BLaER1 treated with 17β-estradiol and CSF1 and Interleukin-3, amounts not matched to agents 10 nM and 100 nM (cell line): ENCODE data around the gene CMTM4.

Experiments
- H3K27ac ChIP-seq, 11 experiments: shearing (Covaris generic); formaldehyde crosslinking; 2 replicates each; pipeline ENCODE4 v1.8.1; 2022
- H3K27me3 ChIP-seq, 11 experiments: shearing (Covaris generic); formaldehyde crosslinking; 2 replicates each; pipeline ENCODE4 v1.8.1; 2022
- H3K36me3 ChIP-seq, 11 experiments: shearing (Covaris generic); formaldehyde crosslinking; 2 replicates each; pipeline ENCODE4 v1.8.1; 2022
- H3K4me1 ChIP-seq, 10 experiments: shearing (Covaris generic); formaldehyde crosslinking; 2 replicates each; pipeline ENCODE4 v1.8.1; 2022
- H3K4me2 ChIP-seq, 11 experiments: shearing (Covaris generic); formaldehyde crosslinking; 2 replicates each; pipeline ENCODE4 v1.8.1; 2022
- H3K4me3 ChIP-seq, 10 experiments: shearing (Covaris generic); formaldehyde crosslinking; 2 replicates each; pipeline ENCODE4 v1.8.1; 2022
- H3K9ac ChIP-seq, 11 experiments: shearing (Covaris generic); formaldehyde crosslinking; 2 replicates each; pipeline ENCODE4 v1.8.1; 2022
- H3K9me3 ChIP-seq, 11 experiments: shearing (Covaris generic); formaldehyde crosslinking; replicated peaks in 1 of 11; 2 replicates each; pipeline ENCODE4 v1.8.1; 2022
- H4K20me1 ChIP-seq, 11 experiments: shearing (Covaris generic); formaldehyde crosslinking; 2 replicates each; pipeline ENCODE4 v1.8.1; 2022
- Cebpa-rat ChIP-seq, 11 experiments: shearing (Covaris generic); IDR thresholded peaks; 2 replicates each; pipeline ENCODE4 v1.8.1; 2022

The CMTM4 gene

DNA sequence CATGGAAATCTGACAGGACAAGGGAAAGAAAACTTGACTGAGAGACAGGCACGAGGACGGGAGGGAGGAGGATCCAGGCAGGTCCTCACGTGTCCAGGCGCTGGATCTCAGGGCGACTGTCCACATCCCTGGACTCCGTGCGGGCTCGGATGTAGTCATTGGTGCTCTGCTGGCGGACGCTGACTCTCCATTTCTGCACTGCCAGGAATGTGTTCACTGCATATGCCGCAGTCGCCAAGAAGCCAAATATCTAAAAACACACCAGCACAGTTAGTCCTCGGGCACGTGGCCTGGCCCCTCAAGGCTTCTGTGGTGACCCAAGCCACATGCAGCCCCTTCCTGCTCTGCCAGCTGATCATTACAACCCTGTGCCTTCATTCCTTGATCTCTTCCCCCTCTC is 74.6 kb downstream of the CMTM4 start:
- no peaks in the 10 kb centered on the region for H3K27me3 ChIP-seq
- H3K9ac ChIP-seq = no peak overlapping the region
- no peaks in the 10 kb centered on the region for H3K9me3 ChIP-seq
- peaks cover 0 to 33% (median 4%) of the 10 kb centered on the region in 11 experiments; a peak in 9 of 22 replicates for H3K36me3 ChIP-seq
- no peaks in the 10 kb centered on the region for H4K20me1 ChIP-seq
- no peak overlapping the region; a peak in 1 of 22 replicates for H3K27ac ChIP-seq
- H3K4me1 ChIP-seq = peaks cover 11 to 33% (median 20%) of the 10 kb centered on the region in 10 experiments
- no peak for TF ChIP-seq Cebpa-rat (IDR thresholded peaks at IDR 0.05)
- H3K4me2 ChIP-seq = peak overlapping the region in 5 of 11 experiments; percentile 1 to 30 (median 14); a peak in 4 of 22 replicates
- no peak overlapping the region for H3K4me3 ChIP-seq

GRCh38 chr16:66620429-66620795 is 76.1 kb downstream of the CMTM4 start:
- Histone ChIP-seq H3K4me2 (peak overlapping the region in 7 of 11 experiments; percentile 16 to 62 (median 34); a peak in 9 of 22 replicates), H3K27me3 (no peaks in the 10 kb centered on the region), H3K9me3 (no peaks in the 10 kb centered on the region), H4K20me1 (peaks cover 0 to 11% (median 4%) of the 10 kb centered on the region in 11 experiments; a peak in 10 of 22 replicates), H3K27ac (peak overlapping the region in 4 of 11 experiments; percentile 13 to 57 (median 46); a peak in 7 of 22 replicates), H3K36me3 (peaks cover 0 to 36% (median 6%) of the 10 kb centered on the region in 11 experiments; a peak in 12 of 22 replicates), H3K4me3 (no peak overlapping the region), H3K4me1 (peaks cover 16 to 33% (median 29%) of the 10 kb centered on the region in 10 experiments), H3K9ac (no peak overlapping the region)
- no peak for TF ChIP-seq Cebpa-rat (IDR thresholded peaks at IDR 0.05)

DNA sequence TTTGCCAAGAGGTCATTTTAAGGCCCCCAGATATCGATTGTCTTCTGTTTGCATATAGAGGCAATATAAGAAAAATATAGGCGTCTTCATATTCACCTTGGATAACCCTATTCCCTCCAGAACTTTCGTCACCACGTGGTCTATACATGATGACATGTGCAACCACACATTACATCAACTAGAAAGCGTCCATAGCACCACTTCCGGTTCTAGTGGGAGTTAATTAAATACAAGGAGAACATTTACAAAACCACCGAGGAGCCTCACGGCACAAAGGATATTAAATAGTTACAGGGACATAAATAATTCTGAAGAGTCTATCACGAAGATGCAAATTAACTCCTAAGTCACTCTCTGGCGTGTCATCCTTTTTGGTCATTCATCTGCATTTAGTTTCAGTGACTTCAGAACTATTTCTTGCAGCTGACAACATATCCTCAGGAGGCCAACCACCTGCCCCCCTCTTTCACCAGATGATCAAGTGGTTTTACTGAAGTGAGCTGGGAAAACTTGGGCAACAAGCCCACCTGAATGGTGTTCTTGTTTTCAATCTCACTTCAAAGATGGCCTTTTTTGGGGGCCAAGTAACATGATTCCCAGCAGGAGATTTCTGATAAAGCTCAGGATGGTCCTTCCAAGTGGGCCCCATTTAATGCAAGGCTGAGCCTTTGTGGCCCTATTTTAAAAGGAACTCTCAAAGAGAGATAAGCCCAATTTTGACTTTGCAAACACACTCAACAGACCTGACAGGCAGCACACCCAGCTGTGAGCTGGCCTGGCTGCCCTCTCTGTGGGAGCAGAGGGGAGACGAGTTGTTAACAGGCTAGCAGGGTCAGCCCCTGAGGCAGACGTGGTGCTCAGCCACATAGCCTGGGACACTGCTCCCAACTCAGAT is 76.8 kb downstream of the CMTM4 start:
- Histone ChIP-seq H3K4me1 (peaks cover 16 to 36% (median 32%) of the 10 kb centered on the region in 10 experiments), H3K9me3 (no peaks in the 10 kb centered on the region), H3K4me3 (no peak overlapping the region), H4K20me1 (peaks cover 0 to 18% (median 9%) of the 10 kb centered on the region in 11 experiments; a peak in 12 of 22 replicates), H3K9ac (no peak overlapping the region), H3K27me3 (no peaks in the 10 kb centered on the region), H3K27ac (peak overlapping the region in 6 of 11 experiments; percentile 2 to 57 (median 30); a peak in 8 of 22 replicates), H3K4me2 (peak overlapping the region; percentile 2 to 62 (median 32); a peak in 19 of 22 replicates), H3K36me3 (peaks cover 2 to 43% (median 12%) of the 10 kb centered on the region in 11 experiments; a peak in 17 of 22 replicates)
- TF ChIP-seq Cebpa-rat (IDR thresholded peaks at IDR 0.05) = no peak

DNA sequence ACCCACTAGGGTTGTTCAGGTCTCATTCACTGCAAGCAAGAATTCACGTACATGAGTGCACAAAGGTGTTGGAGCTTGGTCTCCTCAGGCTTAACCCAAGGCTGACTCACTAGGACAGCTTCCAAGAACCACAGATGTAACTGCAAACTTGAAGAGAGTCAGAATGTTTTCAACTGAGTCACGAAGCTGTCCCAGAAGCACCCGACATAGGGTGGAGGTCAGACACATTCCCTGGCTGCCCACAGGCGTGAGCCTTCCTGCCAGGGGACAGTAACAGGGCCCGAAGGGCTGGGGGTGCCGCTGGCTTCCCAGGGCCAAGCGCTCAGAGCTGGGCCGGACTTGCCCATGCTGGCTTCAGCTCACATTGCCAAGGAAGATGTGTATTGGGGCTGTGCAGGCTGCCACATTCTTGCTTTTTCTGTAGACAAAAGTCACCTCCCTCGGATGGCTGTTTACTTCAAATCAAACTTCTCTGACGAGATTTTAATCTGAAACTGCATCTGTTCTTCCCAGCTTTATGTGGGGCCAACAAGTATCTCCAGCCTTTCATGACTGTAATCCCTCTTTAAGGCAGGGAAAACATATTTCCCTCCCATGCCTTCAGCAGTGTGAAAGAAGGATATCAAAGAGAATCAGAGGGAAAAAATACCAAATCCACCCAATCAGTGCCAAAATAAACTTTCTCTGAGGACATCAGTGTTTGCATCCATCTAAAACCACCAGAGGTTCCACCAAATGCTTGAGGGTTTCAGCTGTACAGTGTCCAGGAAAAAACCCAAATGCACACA is 77.8 kb downstream of the CMTM4 start:
- Histone ChIP-seq H3K9ac (no peak overlapping the region), H3K4me3 (no peak overlapping the region), H3K4me1 (peaks cover 16 to 39% (median 32%) of the 10 kb centered on the region in 10 experiments), H3K27me3 (no peaks in the 10 kb centered on the region), H3K36me3 (peaks cover 11 to 53% (median 22%) of the 10 kb centered on the region in 11 experiments; a peak in 21 of 22 replicates), H3K4me2 (peak overlapping the region in 10 of 11 experiments; percentile 2 to 62 (median 33); a peak in 17 of 22 replicates), H3K27ac (peak overlapping the region in 5 of 11 experiments; percentile 8 to 57 (median 37); a peak in 8 of 22 replicates), H4K20me1 (peaks cover 0 to 27% (median 17%) of the 10 kb centered on the region in 11 experiments; a peak in 16 of 22 replicates), H3K9me3 (no peaks in the 10 kb centered on the region)
- TF ChIP-seq Cebpa-rat (IDR thresholded peaks at IDR 0.05) = no peak

DNA sequence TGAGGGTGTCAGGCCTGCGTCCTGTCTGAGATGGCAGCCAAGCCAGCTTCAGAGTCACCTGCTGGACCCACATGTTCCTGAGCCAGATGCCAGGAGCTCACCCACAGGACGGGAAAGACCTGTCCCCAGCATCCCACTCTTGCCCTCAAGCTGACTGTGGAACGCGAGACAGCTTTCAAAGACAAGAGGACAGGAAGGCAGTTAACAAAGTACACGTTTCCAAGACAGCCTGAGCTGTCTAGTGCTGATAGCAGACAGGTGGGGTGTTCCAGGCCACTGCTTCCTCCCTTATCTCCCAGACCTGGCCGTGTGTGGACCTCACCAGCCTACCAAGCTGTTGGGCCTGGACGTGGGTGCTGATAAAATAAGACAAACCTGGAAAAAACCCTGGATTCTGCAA is 78.8 kb downstream of the CMTM4 start:
- TF ChIP-seq Cebpa-rat (IDR thresholded peaks at IDR 0.05) = no peak
- Histone ChIP-seq H3K27me3 (no peaks in the 10 kb centered on the region), H3K4me1 (peaks cover 16 to 39% (median 29%) of the 10 kb centered on the region in 10 experiments), H3K9me3 (no peaks in the 10 kb centered on the region), H3K27ac (peak overlapping the region in 1 of 11 experiments; percentile 36; a peak in 2 of 22 replicates), H4K20me1 (peaks cover under 1 to 36% (median 26%) of the 10 kb centered on the region in 11 experiments; a peak in 20 of 22 replicates), H3K4me3 (no peak overlapping the region), H3K36me3 (peaks cover 20 to 57% (median 31%) of the 10 kb centered on the region in 11 experiments), H3K9ac (no peak overlapping the region), H3K4me2 (no peak overlapping the region)

GRCh38 chr16:66617010-66617434 is 79.5 kb downstream of the CMTM4 start:
- H3K27ac ChIP-seq = no peak overlapping the region
- H3K4me1 ChIP-seq = peaks cover 16 to 39% (median 22%) of the 10 kb centered on the region in 10 experiments
- peaks cover 27 to 60% (median 38%) of the 10 kb centered on the region in 11 experiments for H3K36me3 ChIP-seq
- peak overlapping the region in 1 of 11 experiments; percentile 46; a peak in 1 of 22 replicates for H3K4me2 ChIP-seq
- no peak for TF ChIP-seq Cebpa-rat (IDR thresholded peaks at IDR 0.05)
- no peak overlapping the region for H3K4me3 ChIP-seq
- no peak overlapping the region; a peak in 3 of 22 replicates for H3K9ac ChIP-seq
- H3K27me3 ChIP-seq = no peaks in the 10 kb centered on the region
- no peaks in the 10 kb centered on the region for H3K9me3 ChIP-seq
- peaks cover 7 to 43% (median 33%) of the 10 kb centered on the region in 11 experiments; a peak in 21 of 22 replicates for H4K20me1 ChIP-seq

GRCh38 chr16:66616592-66616991 is 80.0 kb downstream of the CMTM4 start:
- Histone ChIP-seq H3K9ac (peak overlapping the region in 2 of 11 experiments; percentile 24 to 52; a peak in 4 of 22 replicates), H3K4me1 (peaks cover 16 to 39% (median 21%) of the 10 kb centered on the region in 10 experiments), H3K27ac (peak overlapping the region in 1 of 11 experiments; percentile 44; a peak in 1 of 22 replicates), H4K20me1 (peaks cover 10 to 48% (median 38%) of the 10 kb centered on the region in 11 experiments; a peak in 21 of 22 replicates), H3K27me3 (no peaks in the 10 kb centered on the region), H3K9me3 (no peaks in the 10 kb centered on the region), H3K36me3 (peaks cover 32 to 60% (median 42%) of the 10 kb centered on the region in 11 experiments), H3K4me3 (no peak overlapping the region), H3K4me2 (peak overlapping the region in 5 of 11 experiments; percentile 5 to 57 (median 30); a peak in 7 of 22 replicates)
- no peak for TF ChIP-seq Cebpa-rat (IDR thresholded peaks at IDR 0.05)

DNA sequence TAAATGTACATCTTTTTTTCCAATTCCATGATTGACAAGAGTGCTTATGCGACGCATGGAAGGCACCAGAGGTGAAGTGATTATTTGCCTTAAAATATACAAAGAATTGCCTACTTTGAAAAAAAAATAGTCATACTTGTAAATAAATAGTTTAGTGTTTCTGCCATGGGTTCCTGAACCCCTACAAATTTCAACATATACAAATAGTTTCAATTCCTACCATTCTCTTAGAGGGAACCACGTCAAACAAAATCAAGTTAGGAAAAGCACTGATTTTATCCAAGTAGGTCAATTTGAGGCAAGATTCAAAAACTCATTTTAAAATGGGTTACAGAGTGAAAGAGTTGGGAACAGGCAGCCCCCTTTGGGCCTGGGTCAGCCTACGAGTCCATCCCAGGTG is 80.4 kb downstream of the CMTM4 start:
- Histone ChIP-seq H3K27me3 (no peaks in the 10 kb centered on the region), H3K27ac (peak overlapping the region in 1 of 11 experiments; percentile 44; a peak in 1 of 22 replicates), H3K36me3 (peaks cover 36 to 60% (median 46%) of the 10 kb centered on the region in 11 experiments), H3K4me1 (peaks cover 16 to 39% (median 21%) of the 10 kb centered on the region in 10 experiments), H3K9me3 (no peaks in the 10 kb centered on the region), H3K4me3 (no peak overlapping the region), H3K4me2 (peak overlapping the region in 5 of 11 experiments; percentile 5 to 57 (median 30); a peak in 7 of 22 replicates), H4K20me1 (peaks cover 10 to 52% (median 42%) of the 10 kb centered on the region in 11 experiments; a peak in 21 of 22 replicates), H3K9ac (peak overlapping the region in 2 of 11 experiments; percentile 24 to 52; a peak in 3 of 22 replicates)
- TF ChIP-seq Cebpa-rat (IDR thresholded peaks at IDR 0.05) = no peak
